SU-DHL-6 (cell line): ENCODE results near the gene ZNF768.

ENCODE experiments used
- H2AFZ ChIP-seq: fragments of 200-600 bp; sonication (generic); 2 replicates; pipeline ENCODE4 v1.6.1; 2014; ENCODE audit warnings: low read depth, mild to moderate bottlenecking, moderate library complexity, mixed read lengths, antibody characterized with exemption, low read length; ENCODE audit not compliant: severe bottlenecking
- H3F3A ChIP-seq: fragments of 200-600 bp; shearing (Covaris generic); 2 replicates; pipeline ENCODE4 v1.6.0; 2016; ENCODE audit warnings: antibody characterized with exemption, mild to moderate bottlenecking; ENCODE audit not compliant: insufficient read depth
- H3K27ac ChIP-seq: fragments of 200-600 bp; sonication (generic); 2 replicates; pipeline ENCODE4 v1.5.1; 2016; ENCODE audit warnings: low read depth, mild to moderate bottlenecking, low read length, moderate library complexity, mixed read lengths
- H3K27me3 ChIP-seq: fragments of 200-600 bp; sonication (generic), shearing (Covaris generic); 2 replicates; pipeline ENCODE4 v1.6.0; 2014; ENCODE audit warnings: mild to moderate bottlenecking, low read length
- H3K36me3 ChIP-seq: fragments of 200-600 bp; sonication (generic); 2 replicates; pipeline ENCODE4 v1.6.1; 2014; ENCODE audit warnings: mild to moderate bottlenecking, low read length, mixed read lengths
- H3K4me2 ChIP-seq: fragments of 300-600, 200-600 bp; shearing (Covaris generic), sonication (generic); 2 replicates; pipeline ENCODE4 v1.6.0; 2014; ENCODE audit warnings: low read length, low read depth, mild to moderate bottlenecking; ENCODE audit not compliant: poor library complexity, severe bottlenecking
- H3K4me3 ChIP-seq: fragments of 200-600 bp; sonication (generic); 2 replicates; pipeline ENCODE4 v1.5.1; 2014; ENCODE audit warnings: antibody characterized with exemption, low read length, mild to moderate bottlenecking, mixed read lengths; ENCODE audit not compliant: insufficient read depth, poor library complexity, severe bottlenecking
- H3K79me2 ChIP-seq: fragments of 200-600 bp; sonication (generic); 2 replicates; pipeline ENCODE4 v1.6.1; 2014; ENCODE audit warnings: mild to moderate bottlenecking, low read length, moderate library complexity; ENCODE audit not compliant: insufficient read depth
- H3K9ac ChIP-seq: fragments of 200-600 bp; sonication (generic); 2 replicates; pipeline ENCODE4 v1.7.0; 2014; ENCODE audit warnings: mild to moderate bottlenecking, low read length
- H3K9me2 ChIP-seq: fragments of 200-600 bp; sonication (generic); replicated peaks from 2 replicates; pipeline ENCODE4 v1.6.1; 2014; ENCODE audit warnings: low read length; ENCODE audit not compliant: insufficient read depth
- H3K9me3 ChIP-seq: fragments of 200-600 bp; sonication (generic); 2 replicates; pipeline ENCODE4 v1.6.1; 2014; ENCODE audit warnings: low read length, mixed read lengths; ENCODE audit not compliant: insufficient read depth
- H4K20me1 ChIP-seq: fragments of 200-600 bp; sonication (generic); 2 replicates; pipeline ENCODE4 v1.6.1; 2014; ENCODE audit warnings: low read depth, mild to moderate bottlenecking, antibody characterized with exemption, low read length, moderate library complexity, mixed read lengths
- CTCF ChIP-seq: fragments of 200-600 bp; sonication (generic); IDR thresholded peaks from one replicate; pipeline ENCODE4 v1.5.1; 2017; ENCODE audit warnings: antibody characterized with exemption, mild to moderate bottlenecking, low read length, moderate library complexity; ENCODE audit not compliant: insufficient read depth, poor library complexity, severe bottlenecking
- EZH2phosphoT487 ChIP-seq: fragments of 200-600 bp; sonication (generic), shearing (Covaris generic); conservative IDR thresholded peaks from 2 replicates; pipeline ENCODE4 v1.6.1; 2018; ENCODE audit warnings: mild to moderate bottlenecking, antibody characterized with exemption, low read length, moderate library complexity, mixed read lengths

The ZNF768 gene

DNA sequence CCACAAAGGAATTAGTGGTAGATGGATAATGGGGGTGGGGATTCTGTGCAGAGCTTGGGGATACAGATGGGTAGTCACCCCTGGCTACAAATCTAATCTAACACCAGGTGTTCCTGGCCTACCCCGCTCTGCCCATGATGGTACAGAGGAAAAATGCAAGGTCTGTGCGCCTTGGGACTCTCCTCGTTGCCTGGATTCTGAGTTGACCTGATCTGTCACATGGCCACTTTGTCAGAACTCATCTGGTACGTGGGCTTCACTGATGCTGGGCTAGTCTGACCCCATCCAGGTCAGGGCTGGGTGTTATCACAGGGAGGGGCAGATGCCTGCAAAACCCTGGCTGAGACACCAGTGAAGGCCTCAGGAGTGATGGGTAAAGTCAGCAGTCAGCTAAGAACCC is 26.6 kb upstream of the ZNF768 start:
- H3K9ac ChIP-seq = no peak overlapping the region
- H3K4me2 ChIP-seq = no peak overlapping the region
- no peak overlapping the region for H3K27ac ChIP-seq

GRCh38 chr16:30551781-30552180 is 25.4 kb upstream of the ZNF768 start:
- Histone ChIP-seq H3K4me3 (no peak overlapping the region), H4K20me1 (no peaks in the 10 kb centered on the region), H3K4me2 (no peak overlapping the region), H3K9me2 (no peaks in the 10 kb centered on the region), H3F3A (no peaks in the 10 kb centered on the region; the same call in 1 of the 2 replicates), H3K9ac (no peak overlapping the region), H2AFZ (no peak overlapping the region), H3K79me2 (peaks cover 11% of the 10 kb centered on the region; the same call in 1 of the 2 replicates), H3K36me3 (no peaks in the 10 kb centered on the region), H3K27me3 (no peaks in the 10 kb centered on the region), H3K9me3 (no peaks in the 10 kb centered on the region), H3K27ac (no peak overlapping the region)
- TF ChIP-seq EZH2phosphoT487 (no peak), CTCF (no peak)

More for the DNA sequence above, 26.6 kb upstream of the ZNF768 start:
- Histone ChIP-seq H2AFZ (no peak overlapping the region), H3K36me3 (no peaks in the 10 kb centered on the region), H3K27me3 (no peaks in the 10 kb centered on the region), H3K79me2 (peaks cover 15% of the 10 kb centered on the region; the same call in 1 of the 2 replicates), H3F3A (no peaks in the 10 kb centered on the region; the same call in 1 of the 2 replicates), H3K4me3 (no peak overlapping the region), H3K9me2 (no peaks in the 10 kb centered on the region), H3K9me3 (no peaks in the 10 kb centered on the region), H4K20me1 (no peaks in the 10 kb centered on the region)
- TF ChIP-seq EZH2phosphoT487 = no peak
- TF ChIP-seq CTCF = no peak

DNA sequence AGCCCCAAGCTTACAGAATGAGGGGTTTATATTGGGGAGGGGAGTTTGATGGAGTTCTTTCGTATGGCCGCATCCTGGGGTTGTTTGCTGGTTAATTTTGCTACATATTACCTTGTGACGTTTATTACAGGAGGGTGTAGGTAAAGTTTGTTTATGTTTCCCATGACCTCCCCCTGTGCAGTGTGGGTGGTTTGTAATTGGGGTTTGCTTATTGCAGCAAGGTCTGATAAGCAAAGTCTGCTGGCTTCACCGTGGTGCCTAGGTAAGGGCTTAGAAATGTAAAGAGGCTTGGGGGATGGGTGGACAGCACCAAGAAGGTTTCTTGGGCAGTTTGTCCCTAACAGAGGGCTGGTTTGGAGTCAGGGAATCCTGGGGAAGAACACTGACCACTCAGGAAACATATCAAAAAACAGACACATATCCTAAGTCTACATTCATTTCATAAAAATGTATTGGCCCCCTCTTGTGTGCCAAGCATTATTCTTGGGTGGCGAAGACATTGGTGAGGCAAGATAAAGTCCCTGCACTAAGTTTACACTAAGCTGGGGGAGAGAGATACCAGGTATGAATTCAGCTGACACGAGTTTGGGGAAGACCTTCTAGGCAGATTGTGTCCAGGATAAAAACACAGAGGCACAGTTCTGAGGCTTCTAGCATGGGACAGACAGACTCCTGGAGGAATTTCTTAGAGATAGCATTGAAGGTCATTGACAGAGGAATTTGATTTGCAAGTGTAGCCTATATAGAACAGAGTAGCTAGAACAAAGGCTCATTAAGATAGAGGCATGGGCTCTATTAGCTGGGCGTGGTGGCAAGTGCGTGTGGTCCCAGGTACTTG is 22.3 kb upstream of the ZNF768 start:
- no peaks in the 10 kb centered on the region for H3K79me2 ChIP-seq
- no peak overlapping the region for H2AFZ ChIP-seq
- H3K27me3 ChIP-seq = no peaks in the 10 kb centered on the region
- H3K4me2 ChIP-seq = no peak overlapping the region
- TF ChIP-seq CTCF (no peak), EZH2phosphoT487 (no peak)
- no peak overlapping the region for H3K27ac ChIP-seq
- H3F3A ChIP-seq = no peaks in the 10 kb centered on the region; the same call in 1 of the 2 replicates
- H3K9me3 ChIP-seq = no peaks in the 10 kb centered on the region
- no peak overlapping the region for H3K4me3 ChIP-seq
- no peaks in the 10 kb centered on the region for H4K20me1 ChIP-seq
- no peak overlapping the region for H3K9ac ChIP-seq
- no peaks in the 10 kb centered on the region for H3K9me2 ChIP-seq
- no peaks in the 10 kb centered on the region for H3K36me3 ChIP-seq
